ENCODE results near the gene DENND4A.

GRCh38 chr15:65675551-65675950 lies 116.5 kb downstream of the DENND4A start:
- TF ChIP-seq CTCF (IDR thresholded peaks at IDR 0.05) (no peak), POLR2A (IDR thresholded peaks at IDR 0.05) (no peak)
